HepG2 (cell line): ENCODE data around the gene KANK4. TPM values are rescaled to one million over a fixed set of nuclear protein-coding genes. Genes with fewer than 3 reads are reported as not detected.

Experiments
- ATAC-seq: fragments of 200-7000 bp; cut with Tn5 transposase; 3 replicates; pipeline ENCODE4 v1.9.1; 2020; ENCODE audit warnings: mild to moderate bottlenecking, moderate library complexity
- BruUV-seq: library from RNA; stranded (reverse); fragments of 400-500 nt; replicated peaks from 2 replicates; lab custom pipeline; 2021; lab: Mats Ljungman, UMichigan
- CTCF ChIA-PET: fragments of 300-600 bp; formaldehyde crosslinking; extraction: SDS; loops from one replicate; lab custom pipeline; 2021; ENCODE audit warnings: low total read pairs, inconsistent platforms, low intra/inter-chr PET ratio; lab: Yijun Ruan, JAX
- POLR2A ChIA-PET: fragments of 350-600 bp; sonication (Branson Sonifier 250); formaldehyde crosslinking; loops from one replicate; lab custom pipeline; 2020; ENCODE audit warnings: antibody characterized with exemption, inconsistent platforms; lab: Yijun Ruan, JAX
- DNase-seq: peaks from one replicate; pipeline ENCODE4 v3.0.0-alpha.2; 2015; ENCODE audit warnings: low spot score
- FAIRE-seq: peaks from 3 replicates; lab custom pipeline; 2011; peaks lifted over from hg19 to GRCh38; lab: Jason Lieb, UNC
- H2AFZ ChIP-seq: one replicate; pipeline ENCODE4 v1.6.1; 2011; ENCODE audit warnings: low read length, inconsistent platforms
- H3K27ac ChIP-seq: fragments of 300-600 bp; 3 replicates; pipeline ENCODE4 v1.8.0; 2011; ENCODE audit warnings: mixed run types, mild to moderate bottlenecking, mixed read lengths, low read length, inconsistent platforms; ENCODE audit not compliant: insufficient read depth; ENCODE audit errors: extremely low read length
- H3K27me3 ChIP-seq, 2 experiments: fragments of 200-600 bp in 1 of 2; 2 replicates in 1 of 2; 3 replicates in 1 of 2; pipeline versions ENCODE4 v1.6.0 to v1.8.0; 2011; ENCODE audit warnings: low read length in 2 of 2, mild to moderate bottlenecking in 2 of 2, moderate library complexity in 2 of 2, inconsistent platforms in 1 of 2; ENCODE audit not compliant: insufficient read depth in 2 of 2, control insufficient read depth in 1 of 2
- H3K36me3 ChIP-seq, 2 experiments: fragments of 200-600 bp in 1 of 2; replicated peaks in 1 of 2; 2 replicates in 1 of 2; 3 replicates in 1 of 2; pipeline versions ENCODE4 v1.5.1 to v1.8.0; 2011; ENCODE audit warnings: low read length in 2 of 2, inconsistent platforms in 1 of 2; ENCODE audit not compliant: insufficient read depth in 2 of 2, control insufficient read depth in 1 of 2
- H3K4me1 ChIP-seq: 2 replicates; pipeline ENCODE4 v1.5.1; 2012; ENCODE audit warnings: low read length, inconsistent platforms; ENCODE audit not compliant: insufficient read depth
- H3K4me2 ChIP-seq: 2 replicates; pipeline ENCODE4 v1.6.0; 2011; ENCODE audit warnings: low read depth, low read length, inconsistent platforms
- H3K4me3 ChIP-seq, 3 experiments: fragments of 200-600 bp in 1 of 3; sonication (generic), shearing (Covaris generic) in 1 of 3; replicated peaks in 1 of 3; 2 replicates each; pipeline ENCODE4 v1.5.1; 2011 to 2016; ENCODE audit warnings: low read length in 3 of 3, inconsistent platforms in 2 of 3, low read depth in 2 of 3, mild to moderate bottlenecking in 2 of 3, control low read depth in 1 of 3, mixed read lengths in 1 of 3; ENCODE audit not compliant: insufficient read depth in 1 of 3
- H3K79me2 ChIP-seq: one replicate; pipeline ENCODE4 v1.6.1; 2011; ENCODE audit warnings: low read length, inconsistent platforms; ENCODE audit not compliant: insufficient read depth
- H3K9ac ChIP-seq: 2 replicates; pipeline ENCODE4 v1.6.0; 2011; ENCODE audit warnings: mild to moderate bottlenecking, low read depth, low read length, inconsistent platforms; ENCODE audit not compliant: insufficient read depth
- H3K9me3 ChIP-seq: 2 replicates; pipeline ENCODE4 v1.5.1; 2012; ENCODE audit warnings: mild to moderate bottlenecking, low read length
- H4K20me1 ChIP-seq: 2 replicates; pipeline ENCODE4 v1.6.0; 2011; ENCODE audit warnings: inconsistent platforms, mild to moderate bottlenecking, low read length, moderate library complexity; ENCODE audit not compliant: insufficient read depth
- EP300 ChIP-seq, 3 experiments: sonication (generic) in 1 of 3; formaldehyde crosslinking in 1 of 3; IDR thresholded peaks; 2 replicates each; pipeline versions ENCODE4 v1.5.1 to v1.6.1; 2011 to 2020; ENCODE audit warnings: low read depth in 2 of 3, low read length in 2 of 3, borderline replicate concordance in 1 of 3, improper control_type of control experiment in 1 of 3, mild to moderate bottlenecking in 1 of 3, missing genetic modification reagents in 1 of 3, moderate library complexity in 1 of 3
- ISX ChIP-seq: sonication (generic); formaldehyde crosslinking; conservative IDR thresholded peaks from 2 replicates; pipeline ENCODE4 v1.5.0; 2020; ENCODE audit warnings: missing genetic modification reagents
- MEIS2 ChIP-seq: sonication (generic); formaldehyde crosslinking; IDR thresholded peaks from 2 replicates; pipeline ENCODE4 v1.9.0; 2021; ENCODE audit warnings: mild to moderate bottlenecking, missing genetic modification reagents
- SNAPC2 ChIP-seq: sonication (generic); formaldehyde crosslinking; IDR thresholded peaks from 2 replicates; pipeline ENCODE4 v1.8.1; 2022; ENCODE audit warnings: mild to moderate bottlenecking, missing genetic modification reagents
- SP2 ChIP-seq: sonication (generic); formaldehyde crosslinking; IDR thresholded peaks from 2 replicates; pipeline ENCODE4 v1.5.1; 2020; ENCODE audit warnings: mild to moderate bottlenecking, missing genetic modification reagents
- TCF12 ChIP-seq, 2 experiments: fragments of 450-650 bp in 1 of 2; sonication (generic) in 1 of 2; formaldehyde crosslinking in 1 of 2; IDR thresholded peaks; 2 replicates each; pipeline versions ENCODE4 v1.6.1 to v1.8.0; 2017 to 2022; ENCODE audit warnings: antibody characterized with exemption in 1 of 2, mild to moderate bottlenecking in 1 of 2, missing genetic modification reagents in 1 of 2, moderate library complexity in 1 of 2
- TFAP4 ChIP-seq: sonication (generic); IDR thresholded peaks from 2 replicates; pipeline ENCODE4 v1.6.1; 2016; ENCODE audit warnings: low read depth, borderline replicate concordance
- TRIM22 ChIP-seq: fragments of 450-650 bp; IDR thresholded peaks from 2 replicates; pipeline ENCODE4 v1.6.1; 2017
- ZBTB38 ChIP-seq: sonication (generic); formaldehyde crosslinking; IDR thresholded peaks from 2 replicates; pipeline ENCODE4 v1.5.1; 2020; ENCODE audit warnings: mild to moderate bottlenecking, missing genetic modification reagents
- ZBTB42 ChIP-seq: sonication (generic); formaldehyde crosslinking; IDR thresholded peaks from 2 replicates; pipeline ENCODE4 v1.5.0; 2020; ENCODE audit warnings: mild to moderate bottlenecking, missing genetic modification reagents
- ZNF562 ChIP-seq: sonication (generic); formaldehyde crosslinking; IDR thresholded peaks from 2 replicates; pipeline ENCODE4 v1.8.0; 2022; ENCODE audit warnings: missing genetic modification reagents, borderline replicate concordance
- ZNF569 ChIP-seq: sonication (generic); formaldehyde crosslinking; IDR thresholded peaks from 2 replicates; pipeline ENCODE4 v1.5.0; 2020; ENCODE audit warnings: mild to moderate bottlenecking, missing genetic modification reagents, moderate library complexity, borderline replicate concordance
- ZNF639 ChIP-seq: conservative IDR thresholded peaks from 2 replicates; pipeline ENCODE4 v1.6.1; 2018; ENCODE audit warnings: missing genetic modification reagents
- ZNF768 ChIP-seq: sonication (generic); formaldehyde crosslinking; IDR thresholded peaks from 2 replicates; pipeline ENCODE4 v1.4.0; 2020; ENCODE audit warnings: missing genetic modification reagents
- ZNF777 ChIP-seq: sonication (generic); formaldehyde crosslinking; IDR thresholded peaks from 2 replicates; pipeline ENCODE4 v1.4.0; 2020; ENCODE audit warnings: missing genetic modification reagents
- ZSCAN9 ChIP-seq: IDR thresholded peaks from 2 replicates; pipeline ENCODE4 v1.6.1; 2016; ENCODE audit warnings: borderline replicate concordance
- WGBS: methylation state at CpG from one replicate; pipeline ENCODE4 v1.1.6; 2017; ENCODE audit warnings: low lambda C conversion rate; 5-methylcytosine and 5-hydroxymethylcytosine counted together
- in situ Hi-C: cut with HindIII; loops from 2 replicates; pipeline ENCODE4 v1.10.0; 2017; ENCODE audit warnings: low pct_unique_long_range_greater_than_20kb; ENCODE audit not compliant: extremely low pct_ligation_motif_present
- intact Hi-C: fragments of 100-400 bp; cut with micrococcal nuclease; formaldehyde crosslinking; loops from one replicate; pipeline ENCODE4 v1.10.0; 2022; ENCODE audit not compliant: unreplicated experiment
- polyA plus RNA-seq, 8 experiments: library from polyadenylated mRNA; depleted of rRNA in 3 of 8; stranded (reverse) in 7 of 8; unstranded in 1 of 8; fragments of >200 nt; fragmentation: Illumina TruSeq in 4 of 8; extraction: Trizol in 4 of 8; gene quantifications; 2 replicates each; pipeline versions ENCODE4 v1.2.1 to v1.2.3, GENCODE V29; 2011 to 2016; ENCODE audit warnings: low read depth in 4 of 8, missing spikeins in 1 of 8, mixed read lengths in 1 of 8; ENCODE audit not compliant: insufficient read depth in 1 of 8
- total RNA-seq, 5 experiments: library from RNA; depleted of rRNA; stranded (reverse); fragments of >200 nt; fragmentation: Illumina TruSeq; extraction: Trizol; gene quantifications; 2 replicates each; pipeline ENCODE4 v1.2.3, GENCODE V29; 2016; ENCODE audit warnings: low read depth in 1 of 5
- TF ChIP-seq, protein P1 (sequence below): IDR thresholded peaks from 2 replicates; pipeline ENCODE4 v1.6.1; 2012; ENCODE audit warnings: inconsistent platforms
- TF ChIP-seq, protein P2 (sequence below): sonication (generic); formaldehyde crosslinking; IDR thresholded peaks from 2 replicates; pipeline ENCODE4 v1.8.1; 2023; ENCODE audit warnings: mild to moderate bottlenecking, missing genetic modification reagents

Gene KANK4
- total and polyA plus RNA-seq, 2 of the 13 experiments (the other 11 are each of a cell fraction or from before 2014, with no cell fraction given): 16.1 to 25.7 TPM

GRCh38 chr1:62325681-62326080 lies 6.4 kb upstream of the KANK4 start:
- 0% methylated on average over 1 of the region's 2 CpGs for WGBS
- no peak for TF ChIP-seq TRIM22
- no peak for TF ChIP-seq ISX (CRISPR knock-in tag)
- TF ChIP-seq TCF12 (IDR thresholded peaks at IDR 0.05): no peak
- TF ChIP-seq TCF12 (CRISPR knock-in tag; IDR thresholded peaks at IDR 0.05): no peak
- TF ChIP-seq ZBTB38 (CRISPR knock-in tag): no peak
- TF ChIP-seq, protein P1, sequence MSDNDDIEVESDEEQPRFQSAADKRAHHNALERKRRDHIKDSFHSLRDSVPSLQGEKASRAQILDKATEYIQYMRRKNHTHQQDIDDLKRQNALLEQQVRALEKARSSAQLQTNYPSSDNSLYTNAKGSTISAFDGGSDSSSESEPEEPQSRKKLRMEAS: 0 out of 2 replicates have a peak, but pooled peaks have one; percentile 29
- no peak for TF ChIP-seq MEIS2
- no peak for TF ChIP-seq ZSCAN9
- no peak for TF ChIP-seq ZBTB42 (CRISPR knock-in tag)
- no peak for TF ChIP-seq ZNF569 (CRISPR knock-in tag)
- 0 out of 4 replicates have a peak, but pooled peaks of 1 of the 2 experiments have one; percentile 9 for TF ChIP-seq EP300 (IDR thresholded peaks at IDR 0.05; ENCODE audit: low read depth in 2 of 2, low read length in 2 of 2)
- no peak for TF ChIP-seq EP300 (CRISPR knock-in tag; IDR thresholded peaks at IDR 0.05; ENCODE audit: borderline replicate concordance)
- TF ChIP-seq SP2: no peak
- peak; percentile 77; the same call in 1 of the 2 replicates for TF ChIP-seq TFAP4
- no peak for TF ChIP-seq ZNF639 (CRISPR knock-in tag)
- no peak for TF ChIP-seq SNAPC2 (CRISPR knock-in tag)
- TF ChIP-seq ZNF768 (CRISPR knock-in tag): 0 out of 2 replicates have a peak, but pooled peaks have one; percentile 41
- TF ChIP-seq, protein P2, sequence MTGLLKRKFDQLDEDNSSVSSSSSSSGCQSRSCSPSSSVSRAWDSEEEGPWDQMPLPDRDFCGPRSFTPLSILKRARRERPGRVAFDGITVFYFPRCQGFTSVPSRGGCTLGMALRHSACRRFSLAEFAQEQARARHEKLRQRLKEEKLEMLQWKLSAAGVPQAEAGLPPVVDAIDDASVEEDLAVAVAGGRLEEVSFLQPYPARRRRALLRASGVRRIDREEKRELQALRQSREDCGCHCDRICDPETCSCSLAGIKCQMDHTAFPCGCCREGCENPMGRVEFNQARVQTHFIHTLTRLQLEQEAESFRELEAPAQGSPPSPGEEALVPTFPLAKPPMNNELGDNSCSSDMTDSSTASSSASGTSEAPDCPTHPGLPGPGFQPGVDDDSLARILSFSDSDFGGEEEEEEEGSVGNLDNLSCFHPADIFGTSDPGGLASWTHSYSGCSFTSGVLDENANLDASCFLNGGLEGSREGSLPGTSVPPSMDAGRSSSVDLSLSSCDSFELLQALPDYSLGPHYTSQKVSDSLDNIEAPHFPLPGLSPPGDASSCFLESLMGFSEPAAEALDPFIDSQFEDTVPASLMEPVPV (CRISPR knock-in tag): no peak
- TF ChIP-seq ZNF562 (CRISPR knock-in tag): no peak
- TF ChIP-seq ZNF777 (CRISPR knock-in tag): no peak

More at GRCh38 chr1:62325681-62326080, 6.4 kb upstream of the KANK4 start:
- H3K9me3 ChIP-seq: no peaks in the 10 kb centered on the region
- peak overlapping the region; percentile 96 for H3K4me2 ChIP-seq
- peak overlapping the region; percentile 38 for H3K9ac ChIP-seq
- no TSS peak for BruUV-seq
- peak; percentile 18 for ATAC-seq
- CTCF ChIA-PET: no interaction called here
- peak; percentile 64 for FAIRE-seq
- peak; percentile 35 for DNase-seq
- H3K4me1 ChIP-seq: peaks cover 54% of the 10 kb centered on the region
- H3K79me2 ChIP-seq: no peaks in the 10 kb centered on the region
- H3K36me3 ChIP-seq: no peaks in the 10 kb centered on the region
- H2AFZ ChIP-seq: no peak overlapping the region
- H3K27ac ChIP-seq: peak overlapping the region; percentile 27
- intact Hi-C loops: no loop called here
- H4K20me1 ChIP-seq: no peaks in the 10 kb centered on the region
- no peaks in the 10 kb centered on the region; a peak in 1 of 5 replicates for H3K27me3 ChIP-seq
- in situ Hi-C loops: no loop called here
- H3K4me3 ChIP-seq: peak overlapping the region; percentile 30 to 64 (median 53)
- POLR2A ChIA-PET: interaction anchor here (1.0 to 1.6 kb wide), 2 partner anchors 12 to 61 kb away, joined by 4 read pairs; no protein-coding TSS in a partner anchor
